ENCODE measurements around the gene LOXL1. TPM values are rescaled to one million over a fixed set of nuclear protein-coding genes. Genes with fewer than 3 reads are reported as not detected.

Gene LOXL1
- total and polyA plus RNA-seq, 9 of the 15 experiments (the other 6 are each of a cell fraction or from before 2014, with no cell fraction given) = 0.14 TPM; not detected in 8

DNA sequence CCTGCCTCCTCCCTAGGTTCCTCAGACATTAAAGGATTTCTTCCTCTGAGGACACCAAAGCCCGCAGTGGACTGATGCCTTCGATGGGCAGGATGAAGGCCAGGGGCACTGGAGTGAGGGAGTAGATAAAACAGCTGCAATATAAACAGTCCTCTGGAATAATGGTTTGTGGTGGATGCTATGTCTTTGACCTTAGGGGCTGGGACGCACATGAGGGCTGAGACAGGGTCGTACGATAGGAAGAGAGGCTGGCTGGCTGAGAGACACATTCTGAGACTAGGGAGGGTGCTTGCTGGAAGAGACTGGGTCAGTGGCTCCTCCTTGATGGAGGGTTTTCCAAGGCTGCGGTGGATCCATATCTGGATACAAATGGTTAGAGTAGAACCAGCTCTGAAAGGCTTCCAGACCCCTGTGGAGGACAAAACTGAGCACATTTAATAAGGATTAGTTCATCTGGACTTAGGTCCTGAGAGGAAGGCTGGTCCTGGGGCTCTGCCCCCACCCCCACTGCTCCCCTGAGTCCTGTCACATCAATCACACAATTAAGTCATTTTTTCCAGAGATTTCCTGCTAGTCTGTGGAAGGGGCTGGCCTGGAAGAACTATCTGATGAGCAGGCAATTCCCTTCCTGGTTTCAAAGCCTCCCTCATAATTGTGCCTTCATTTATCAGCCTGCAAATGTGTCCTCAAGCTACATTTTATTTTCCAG is 37.1 kb upstream of the LOXL1 start (continued):
- TF ChIP-seq ZNF212 (CRISPR knock-in tag; IDR thresholded peaks at IDR 0.05) = no peak
- no peak for TF ChIP-seq PTTG1 (tag; IDR thresholded peaks at IDR 0.05; ENCODE audit: low read depth)

DNA sequence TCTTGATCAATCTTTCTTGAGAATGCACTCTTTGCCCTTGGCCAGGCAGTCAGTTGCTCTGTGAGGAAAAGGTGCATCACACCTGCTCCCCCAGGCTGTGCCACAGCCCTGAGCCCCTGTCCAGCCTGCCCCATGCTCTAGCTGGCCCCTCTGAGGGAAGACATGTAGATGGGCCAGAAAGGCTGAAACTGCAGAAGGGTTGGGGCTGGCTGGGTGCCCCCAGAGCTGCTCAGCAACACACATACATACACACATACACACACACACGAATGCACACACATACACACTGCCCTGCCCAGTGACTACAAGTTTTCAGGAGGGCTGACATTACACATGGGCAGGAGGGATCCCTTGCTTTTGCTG is 36.5 kb upstream of the LOXL1 start:
- ATAC-seq = no peak
- Histone ChIP-seq H3K27me3 (ENCODE audit: control insufficient read depth in 2 of 2, insufficient read depth in 2 of 2, low read length in 2 of 2) (peaks cover 0 to 5% of the 10 kb centered on the region in 2 experiments; a peak in 2 of 5 replicates), H3K4me2 (ENCODE audit: insufficient read depth, low read length) (no peak overlapping the region), H3K27ac (ENCODE audit: extremely low read depth, low read depth, low read length) (no peak overlapping the region), H3K9me1 (ENCODE audit: control insufficient read depth, insufficient read depth, low read length) (no peaks in the 10 kb centered on the region), H4K20me1 (replicated peaks; ENCODE audit: control insufficient read depth, insufficient read depth, low read length) (0 out of 2 replicates have a peak, but pooled peaks cover 6% of the 10 kb centered on the region), H3K79me2 (ENCODE audit: control insufficient read depth, insufficient read depth, low read length) (no peaks in the 10 kb centered on the region), H3K4me3 (no peak overlapping the region), H3K9ac (ENCODE audit: insufficient read depth in 1 of 2, low read depth in 2 of 2, low read length in 2 of 2) (no peak overlapping the region), H2AFZ (ENCODE audit: low read depth, low read length) (no peak overlapping the region), H3K9me3 (replicated peaks; ENCODE audit: control insufficient read depth, insufficient read depth, low read depth, low read length) (no peaks in the 10 kb centered on the region), H3K4me1 (replicated peaks in 1 of 2; ENCODE audit: control insufficient read depth in 2 of 2, insufficient read depth in 2 of 2, low read length in 2 of 2) (no peaks in the 10 kb centered on the region), H3K36me3 (ENCODE audit: control insufficient read depth, insufficient read depth, low read length) (no peaks in the 10 kb centered on the region)
- no TSS peak for BruUV-seq (replicated peaks)
- FAIRE-seq = no peak
- ChIA-PET POLR2A (interaction anchor here (0.8 kb wide), 1 partner anchor 22 kb away, joined by 3 read pairs; no protein-coding TSS in a partner anchor), CTCF (ENCODE audit: low intra/inter-chr PET ratio) (no interaction called here)
- 0% methylated on average over 1 of the region's 1 CpG for WGBS (ENCODE audit: insufficient coverage, low coverage, missing lambda C conversion rate)
- intact Hi-C loops (cut with micrococcal nuclease) = no loop called here
- no peak for DNase-seq (ENCODE audit: extremely low read depth in 1 of 4, low spot score in 3 of 4)
- in situ Hi-C loops (cut with MboI) = no loop called here
- no peak for TF ChIP-seq CHCHD3 (CRISPR knock-in tag; IDR thresholded peaks at IDR 0.05)
- no peak for TF ChIP-seq GTF2A2 (tag; IDR thresholded peaks at IDR 0.05)
- TF ChIP-seq HDAC3 (IDR thresholded peaks at IDR 0.05; ENCODE audit: borderline replicate concordance, partially characterized antibody) = no peak
- TF ChIP-seq, protein P1, sequence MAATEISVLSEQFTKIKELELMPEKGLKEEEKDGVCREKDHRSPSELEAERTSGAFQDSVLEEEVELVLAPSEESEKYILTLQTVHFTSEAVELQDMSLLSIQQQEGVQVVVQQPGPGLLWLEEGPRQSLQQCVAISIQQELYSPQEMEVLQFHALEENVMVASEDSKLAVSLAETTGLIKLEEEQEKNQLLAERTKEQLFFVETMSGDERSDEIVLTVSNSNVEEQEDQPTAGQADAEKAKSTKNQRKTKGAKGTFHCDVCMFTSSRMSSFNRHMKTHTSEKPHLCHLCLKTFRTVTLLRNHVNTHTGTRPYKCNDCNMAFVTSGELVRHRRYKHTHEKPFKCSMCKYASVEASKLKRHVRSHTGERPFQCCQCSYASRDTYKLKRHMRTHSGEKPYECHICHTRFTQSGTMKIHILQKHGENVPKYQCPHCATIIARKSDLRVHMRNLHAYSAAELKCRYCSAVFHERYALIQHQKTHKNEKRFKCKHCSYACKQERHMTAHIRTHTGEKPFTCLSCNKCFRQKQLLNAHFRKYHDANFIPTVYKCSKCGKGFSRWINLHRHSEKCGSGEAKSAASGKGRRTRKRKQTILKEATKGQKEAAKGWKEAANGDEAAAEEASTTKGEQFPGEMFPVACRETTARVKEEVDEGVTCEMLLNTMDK (IDR thresholded peaks at IDR 0.05; ENCODE audit: borderline replicate concordance, insufficient read depth, low read depth, low read length, poor library complexity, severe bottlenecking) = no peak
- TF ChIP-seq, protein P2, sequence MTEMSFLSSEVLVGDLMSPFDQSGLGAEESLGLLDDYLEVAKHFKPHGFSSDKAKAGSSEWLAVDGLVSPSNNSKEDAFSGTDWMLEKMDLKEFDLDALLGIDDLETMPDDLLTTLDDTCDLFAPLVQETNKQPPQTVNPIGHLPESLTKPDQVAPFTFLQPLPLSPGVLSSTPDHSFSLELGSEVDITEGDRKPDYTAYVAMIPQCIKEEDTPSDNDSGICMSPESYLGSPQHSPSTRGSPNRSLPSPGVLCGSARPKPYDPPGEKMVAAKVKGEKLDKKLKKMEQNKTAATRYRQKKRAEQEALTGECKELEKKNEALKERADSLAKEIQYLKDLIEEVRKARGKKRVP (CRISPR knock-in tag; IDR thresholded peaks at IDR 0.05) = no peak
- TF ChIP-seq JUNB (CRISPR knock-in tag; conservative IDR thresholded peaks at IDR 0.05) = no peak
- no peak for TF ChIP-seq ZNF184 (CRISPR knock-in tag; IDR thresholded peaks at IDR 0.05)
- TF ChIP-seq PHTF2 (CRISPR knock-in tag; IDR thresholded peaks at IDR 0.05) = no peak
- TF ChIP-seq, protein P3, sequence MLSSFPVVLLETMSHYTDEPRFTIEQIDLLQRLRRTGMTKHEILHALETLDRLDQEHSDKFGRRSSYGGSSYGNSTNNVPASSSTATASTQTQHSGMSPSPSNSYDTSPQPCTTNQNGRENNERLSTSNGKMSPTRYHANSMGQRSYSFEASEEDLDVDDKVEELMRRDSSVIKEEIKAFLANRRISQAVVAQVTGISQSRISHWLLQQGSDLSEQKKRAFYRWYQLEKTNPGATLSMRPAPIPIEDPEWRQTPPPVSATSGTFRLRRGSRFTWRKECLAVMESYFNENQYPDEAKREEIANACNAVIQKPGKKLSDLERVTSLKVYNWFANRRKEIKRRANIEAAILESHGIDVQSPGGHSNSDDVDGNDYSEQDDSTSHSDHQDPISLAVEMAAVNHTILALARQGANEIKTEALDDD (IDR thresholded peaks at IDR 0.05) = no peak
- TF ChIP-seq KDM5B (IDR thresholded peaks at IDR 0.05; ENCODE audit: insufficient replicate concordance, low read depth, low read length) = no peak
- TF ChIP-seq, protein P4, sequence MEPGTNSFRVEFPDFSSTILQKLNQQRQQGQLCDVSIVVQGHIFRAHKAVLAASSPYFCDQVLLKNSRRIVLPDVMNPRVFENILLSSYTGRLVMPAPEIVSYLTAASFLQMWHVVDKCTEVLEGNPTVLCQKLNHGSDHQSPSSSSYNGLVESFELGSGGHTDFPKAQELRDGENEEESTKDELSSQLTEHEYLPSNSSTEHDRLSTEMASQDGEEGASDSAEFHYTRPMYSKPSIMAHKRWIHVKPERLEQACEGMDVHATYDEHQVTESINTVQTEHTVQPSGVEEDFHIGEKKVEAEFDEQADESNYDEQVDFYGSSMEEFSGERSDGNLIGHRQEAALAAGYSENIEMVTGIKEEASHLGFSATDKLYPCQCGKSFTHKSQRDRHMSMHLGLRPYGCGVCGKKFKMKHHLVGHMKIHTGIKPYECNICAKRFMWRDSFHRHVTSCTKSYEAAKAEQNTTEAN (CRISPR knock-in tag; IDR thresholded peaks at IDR 0.05) = no peak
- TF ChIP-seq, protein P5, sequence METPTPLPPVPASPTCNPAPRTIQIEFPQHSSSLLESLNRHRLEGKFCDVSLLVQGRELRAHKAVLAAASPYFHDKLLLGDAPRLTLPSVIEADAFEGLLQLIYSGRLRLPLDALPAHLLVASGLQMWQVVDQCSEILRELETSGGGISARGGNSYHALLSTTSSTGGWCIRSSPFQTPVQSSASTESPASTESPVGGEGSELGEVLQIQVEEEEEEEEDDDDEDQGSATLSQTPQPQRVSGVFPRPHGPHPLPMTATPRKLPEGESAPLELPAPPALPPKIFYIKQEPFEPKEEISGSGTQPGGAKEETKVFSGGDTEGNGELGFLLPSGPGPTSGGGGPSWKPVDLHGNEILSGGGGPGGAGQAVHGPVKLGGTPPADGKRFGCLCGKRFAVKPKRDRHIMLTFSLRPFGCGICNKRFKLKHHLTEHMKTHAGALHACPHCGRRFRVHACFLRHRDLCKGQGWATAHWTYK (CRISPR knock-in tag; IDR thresholded peaks at IDR 0.05) = no peak

Data from K562 (cell line).